ENCODE data around the gene TRIM32.

- TF ChIP-seq ZSCAN18 (tag by site-specific recombination; IDR thresholded peaks at IDR 0.05) (no peak), ZNF629 (tag by site-specific recombination; IDR thresholded peaks at IDR 0.05) (no peak), CTCF (tag by site-specific recombination; IDR thresholded peaks at IDR 0.05) (no peak), ZFP41 (tag by site-specific recombination; IDR thresholded peaks at IDR 0.05; ENCODE audit: borderline replicate concordance) (no peak), ZSCAN30 (tag by site-specific recombination; IDR thresholded peaks at IDR 0.05) (no peak), YY1 (tag by site-specific recombination; IDR thresholded peaks at IDR 0.05) (no peak), ZNF621 (tag by site-specific recombination; IDR thresholded peaks at IDR 0.05) (no peak), IKZF3 (tag by site-specific recombination; IDR thresholded peaks at IDR 0.05) (no peak), ZNF18 (tag by site-specific recombination; IDR thresholded peaks at IDR 0.05) (no peak), ZNF654 (tag by site-specific recombination; IDR thresholded peaks at IDR 0.05; ENCODE audit: low read depth) (no peak), ZBTB21 (tag by site-specific recombination; IDR thresholded peaks at IDR 0.05) (no peak), ZNF791 (tag by site-specific recombination; IDR thresholded peaks at IDR 0.05) (no peak), ATF2 (tag by site-specific recombination; IDR thresholded peaks at IDR 0.05; ENCODE audit: low read depth) (no peak), ZBTB44 (tag by site-specific recombination; IDR thresholded peaks at IDR 0.05) (0 out of 2 replicates have a peak, but pooled peaks have one; percentile 30)
Observed at GRCh38 chr9:116703634-116704033, 16.5 kb downstream of the TRIM32 start.

Data from HEK293 (cell line).